Right lobe of liver (tissue), 4 donors: ENCODE measurements around the gene CABYR.

Experiments
- POLR2A ChIP-seq: fragments of 450-650 bp; IDR thresholded peaks from one replicate; pipeline ENCODE4 v1.6.1; 2017; ENCODE audit warnings: antibody characterized with exemption, mild to moderate bottlenecking
- TF ChIP-seq, protein P1 (sequence below), 4 donors: fragments of 200-600 bp in 3 of 4; fragments of 450-650 bp in 1 of 4; IDR thresholded peaks; one replicate each; pipeline versions ENCODE4 v1.5.1 to v1.8.0; 2016 to 2022; ENCODE audit warnings: antibody characterized with exemption in 4 of 4, mild to moderate bottlenecking in 2 of 4
- donor health status: DM: no; HTN: no; CAD: no.
- donor health status: DM: no; HTN: no; CAD: no.
- donor health status: DM: no; HTN: yes; CAD: no.

DNA sequence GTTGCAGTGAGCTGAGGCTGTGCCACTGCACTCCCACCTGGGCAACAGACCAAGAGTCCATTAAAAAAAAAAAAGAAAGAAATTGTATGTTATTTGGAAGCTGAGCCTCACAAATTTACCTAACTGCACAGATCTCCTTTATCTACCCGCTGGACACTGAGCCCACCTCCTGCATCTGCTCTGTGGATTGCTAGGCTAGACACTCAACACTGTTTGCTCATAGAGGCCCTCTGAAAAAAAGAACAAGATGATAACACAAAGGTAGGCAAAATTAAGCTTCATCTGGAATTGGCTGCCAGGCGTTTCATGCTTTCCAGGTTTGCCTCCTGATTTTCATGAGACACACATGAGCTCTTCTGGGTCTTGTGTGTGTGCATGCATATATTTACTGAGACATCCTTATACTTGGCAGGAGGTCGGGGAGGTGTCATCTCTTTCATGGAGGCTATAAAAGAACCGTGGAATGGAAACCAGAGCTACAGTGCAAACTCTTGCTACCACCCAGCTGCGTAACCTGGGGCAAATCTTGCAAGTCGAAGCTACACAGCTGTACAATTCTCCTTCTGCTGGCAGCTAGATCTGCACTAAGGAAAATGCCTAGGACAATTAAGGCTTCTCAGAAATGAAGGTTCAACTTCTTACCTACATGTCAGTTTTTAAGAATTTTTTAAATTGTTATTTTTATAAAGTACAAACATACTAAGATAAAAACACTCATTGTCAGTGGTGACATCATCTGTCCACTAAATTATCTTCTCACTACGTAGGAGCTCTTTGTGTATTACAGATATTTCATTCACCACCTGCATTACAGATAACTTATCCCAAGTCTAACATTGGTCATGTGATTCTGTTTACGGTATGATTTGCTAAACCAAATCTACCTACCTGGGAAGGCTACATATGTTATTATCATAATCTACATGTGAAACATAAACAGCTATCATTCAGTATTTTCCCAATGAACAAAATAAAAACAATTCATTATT is 63.1 kb downstream of the CABYR start:
- TF ChIP-seq, protein P1, sequence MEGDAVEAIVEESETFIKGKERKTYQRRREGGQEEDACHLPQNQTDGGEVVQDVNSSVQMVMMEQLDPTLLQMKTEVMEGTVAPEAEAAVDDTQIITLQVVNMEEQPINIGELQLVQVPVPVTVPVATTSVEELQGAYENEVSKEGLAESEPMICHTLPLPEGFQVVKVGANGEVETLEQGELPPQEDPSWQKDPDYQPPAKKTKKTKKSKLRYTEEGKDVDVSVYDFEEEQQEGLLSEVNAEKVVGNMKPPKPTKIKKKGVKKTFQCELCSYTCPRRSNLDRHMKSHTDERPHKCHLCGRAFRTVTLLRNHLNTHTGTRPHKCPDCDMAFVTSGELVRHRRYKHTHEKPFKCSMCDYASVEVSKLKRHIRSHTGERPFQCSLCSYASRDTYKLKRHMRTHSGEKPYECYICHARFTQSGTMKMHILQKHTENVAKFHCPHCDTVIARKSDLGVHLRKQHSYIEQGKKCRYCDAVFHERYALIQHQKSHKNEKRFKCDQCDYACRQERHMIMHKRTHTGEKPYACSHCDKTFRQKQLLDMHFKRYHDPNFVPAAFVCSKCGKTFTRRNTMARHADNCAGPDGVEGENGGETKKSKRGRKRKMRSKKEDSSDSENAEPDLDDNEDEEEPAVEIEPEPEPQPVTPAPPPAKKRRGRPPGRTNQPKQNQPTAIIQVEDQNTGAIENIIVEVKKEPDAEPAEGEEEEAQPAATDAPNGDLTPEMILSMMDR (IDR thresholded peaks at IDR 0.05): no peak
- no peak for TF ChIP-seq POLR2A
